ENCODE data around the gene UBASH3B.

Gene UBASH3B

GRCh38 chr11:122632181-122632824, 23.2 kb upstream of the UBASH3B start:
- Mint-ChIP-seq H3K27me3 (no peaks in the 10 kb centered on the region), H3K27ac (no peak overlapping the region), H3K36me3 (ENCODE audit: insufficient read depth) (no peaks in the 10 kb centered on the region), H3K4me3 (no peak overlapping the region), H3K4me1 (ENCODE audit: low read depth in 2 of 2) (peaks cover 0 to 4% of the 10 kb centered on the region in 2 donors), H3K9me3 (no peaks in the 10 kb centered on the region)
- no peak for ATAC-seq (replicated peaks)
- DNase-seq = no peak

- H3K4me1 Mint-ChIP-seq (ENCODE audit: low read depth in 2 of 2) = peaks cover 5 to 7% of the 10 kb centered on the region in 2 donors
- no peaks in the 10 kb centered on the region for H3K27me3 Mint-ChIP-seq
- H3K36me3 Mint-ChIP-seq (ENCODE audit: insufficient read depth) = no peaks in the 10 kb centered on the region
- H3K27ac Mint-ChIP-seq = no peak overlapping the region
- ATAC-seq (replicated peaks) (peak; percentile 58), DNase-seq (peak in 2 of 3 experiments; percentile 10 to 16)
- no peaks in the 10 kb centered on the region for H3K9me3 Mint-ChIP-seq
- H3K4me3 Mint-ChIP-seq = no peak overlapping the region
These were observed 22.2 kb upstream of the UBASH3B start for GRCh38 chr11:122633219-122633829.

- H3K9me3 Mint-ChIP-seq = no peaks in the 10 kb centered on the region
- H3K27ac Mint-ChIP-seq = no peak overlapping the region
- no peak overlapping the region for H3K4me3 Mint-ChIP-seq
- no peaks in the 10 kb centered on the region for H3K27me3 Mint-ChIP-seq
- no peak for ATAC-seq (replicated peaks)
- no peaks in the 10 kb centered on the region for H3K36me3 Mint-ChIP-seq (ENCODE audit: insufficient read depth)
- no peak for DNase-seq
- H3K4me1 Mint-ChIP-seq (ENCODE audit: low read depth in 2 of 2) = peaks cover 3 to 5% of the 10 kb centered on the region in 2 donors
These were observed 21.0 kb upstream of the UBASH3B start for GRCh38 chr11:122634501-122634900.

DNA sequence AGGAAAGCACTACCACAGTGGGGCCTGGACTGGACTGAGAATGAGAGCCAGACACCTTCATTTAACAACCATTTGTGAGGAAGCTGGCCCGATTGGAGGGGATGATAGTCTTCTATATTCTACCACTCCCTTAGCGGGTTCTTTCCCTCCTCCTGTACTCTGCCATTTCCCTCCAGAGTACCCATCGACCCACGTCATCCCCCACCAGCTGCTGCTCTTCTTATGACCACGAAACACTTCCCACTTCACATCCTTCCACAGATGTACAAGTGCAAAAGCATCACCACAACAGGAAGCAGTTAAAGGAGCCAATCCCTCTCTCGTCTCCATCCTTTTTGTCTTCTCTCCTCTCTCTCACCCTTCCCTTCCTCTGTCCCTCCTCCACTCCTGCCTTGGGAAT, 18.0 kb upstream of the UBASH3B start:
- DNase-seq = no peak
- Mint-ChIP-seq H3K27ac (peak overlapping the region in 1 of 2 donors; percentile 36), H3K4me3 (no peak overlapping the region), H3K9me3 (no peaks in the 10 kb centered on the region), H3K4me1 (ENCODE audit: low read depth in 2 of 2) (peaks cover 3 to 5% of the 10 kb centered on the region in 2 donors), H3K36me3 (ENCODE audit: insufficient read depth) (no peaks in the 10 kb centered on the region), H3K27me3 (peaks cover 0 to 4% of the 10 kb centered on the region in 2 donors)
- peak; percentile 65 for ATAC-seq (replicated peaks)

DNA sequence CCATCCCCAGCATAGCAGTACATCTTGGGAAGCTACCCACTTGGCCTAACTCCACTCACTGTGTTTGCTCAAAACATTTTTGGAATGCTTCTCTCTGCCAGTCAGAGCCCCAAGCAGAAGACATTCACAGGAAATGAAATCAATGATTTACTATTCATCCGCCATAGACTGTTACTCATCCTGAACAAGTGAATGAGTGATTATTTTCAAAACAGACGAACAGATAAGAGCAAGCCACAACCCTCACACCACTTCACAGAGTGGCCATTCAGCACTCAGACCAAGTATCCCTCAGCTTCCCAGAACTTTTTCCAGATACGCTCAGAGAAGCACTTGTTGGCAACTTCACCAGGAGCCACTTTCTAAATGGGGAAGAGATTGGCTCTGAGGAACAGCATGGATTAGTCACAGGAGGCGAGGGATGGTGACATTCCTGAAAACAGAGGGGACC, 13.0 kb upstream of the UBASH3B start:
- H3K27ac Mint-ChIP-seq = no peak overlapping the region
- H3K9me3 Mint-ChIP-seq = no peaks in the 10 kb centered on the region
- peaks cover 0 to 7% of the 10 kb centered on the region in 2 donors for H3K27me3 Mint-ChIP-seq
- no peak overlapping the region for H3K4me3 Mint-ChIP-seq
- DNase-seq (no peak), ATAC-seq (replicated peaks) (no peak)
- no peaks in the 10 kb centered on the region for H3K36me3 Mint-ChIP-seq (ENCODE audit: insufficient read depth)
- H3K4me1 Mint-ChIP-seq (ENCODE audit: low read depth in 2 of 2) = peaks cover 3 to 4% of the 10 kb centered on the region in 2 donors

GRCh38 chr11:122642971-122643370, 12.6 kb upstream of the UBASH3B start:
- no peaks in the 10 kb centered on the region for H3K9me3 Mint-ChIP-seq
- H3K27ac Mint-ChIP-seq = no peak overlapping the region
- ATAC-seq (replicated peaks) (no peak), DNase-seq (no peak)
- H3K36me3 Mint-ChIP-seq (ENCODE audit: insufficient read depth) = no peaks in the 10 kb centered on the region
- peaks cover 0 to 7% of the 10 kb centered on the region in 2 donors for H3K27me3 Mint-ChIP-seq
- no peak overlapping the region for H3K4me3 Mint-ChIP-seq
- no peaks in the 10 kb centered on the region for H3K4me1 Mint-ChIP-seq (ENCODE audit: low read depth in 2 of 2)

- no peak overlapping the region for H3K4me3 Mint-ChIP-seq
These were observed 9.7 kb upstream of the UBASH3B start for GRCh38 chr11:122645847-122646246.

DNA sequence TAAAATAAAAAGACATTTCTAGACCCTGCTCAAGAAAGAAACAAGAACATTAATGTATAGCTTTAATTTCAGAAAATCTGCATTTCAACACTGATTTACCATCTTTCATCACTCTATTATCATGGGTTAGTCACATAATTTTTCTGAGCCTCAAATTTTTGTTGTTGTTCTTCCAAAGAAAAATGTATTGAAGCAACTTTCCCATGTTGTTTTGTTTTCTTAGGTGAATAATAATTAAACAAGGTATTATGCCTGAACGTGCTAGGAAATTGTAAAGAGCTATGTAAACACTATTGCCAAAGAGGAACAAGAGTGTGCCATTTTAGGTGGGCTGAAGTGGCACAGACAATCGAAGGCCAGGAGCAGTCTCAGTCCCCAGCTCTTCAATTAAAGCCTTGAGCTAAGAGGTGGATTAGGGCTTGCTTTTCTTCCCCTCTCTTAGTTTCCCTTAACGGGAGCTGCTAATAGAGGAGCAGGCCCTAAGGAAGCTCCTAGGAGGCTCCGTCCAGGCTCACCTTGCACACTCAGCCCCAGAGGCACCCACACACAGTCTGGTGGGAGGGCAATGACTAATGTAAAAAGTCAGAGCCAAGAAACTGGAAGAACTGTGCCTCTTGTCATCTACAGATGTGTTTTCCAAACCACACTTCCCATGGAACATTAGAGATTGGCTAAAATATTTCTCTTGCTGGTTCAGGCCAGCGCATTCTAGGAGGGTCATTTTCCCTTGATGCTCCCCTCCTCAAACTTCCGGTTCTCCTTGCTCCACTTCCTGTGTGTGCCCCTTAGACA, 8.8 kb upstream of the UBASH3B start:
- ATAC-seq (replicated peaks) (no peak), DNase-seq (no peak)
- Mint-ChIP-seq H3K27me3 (peaks cover 6 to 15% of the 10 kb centered on the region in 2 donors), H3K9me3 (no peaks in the 10 kb centered on the region), H3K4me3 (no peak overlapping the region), H3K27ac (no peak overlapping the region), H3K4me1 (ENCODE audit: low read depth in 2 of 2) (peaks cover 2 to 3% of the 10 kb centered on the region in 2 donors), H3K36me3 (ENCODE audit: insufficient read depth) (no peaks in the 10 kb centered on the region)

More at GRCh38 chr11:122645847-122646246, 9.7 kb upstream of the UBASH3B start:
- no peak overlapping the region for H3K27ac Mint-ChIP-seq
- no peaks in the 10 kb centered on the region for H3K36me3 Mint-ChIP-seq (ENCODE audit: insufficient read depth)
- peaks cover 2 to 11% of the 10 kb centered on the region in 2 donors for H3K27me3 Mint-ChIP-seq
- no peaks in the 10 kb centered on the region for H3K9me3 Mint-ChIP-seq
- H3K4me1 Mint-ChIP-seq (ENCODE audit: low read depth in 2 of 2) = peaks cover 2 to 3% of the 10 kb centered on the region in 2 donors
- no peak for DNase-seq
- ATAC-seq (replicated peaks) = no peak

- no peak overlapping the region for H3K4me3 Mint-ChIP-seq
- H3K36me3 Mint-ChIP-seq (ENCODE audit: insufficient read depth) = no peaks in the 10 kb centered on the region
- DNase-seq (no peak), ATAC-seq (replicated peaks) (no peak)
- H3K27me3 Mint-ChIP-seq = peaks cover 6 to 10% of the 10 kb centered on the region in 2 donors
- peaks cover 2 to 3% of the 10 kb centered on the region in 2 donors for H3K4me1 Mint-ChIP-seq (ENCODE audit: low read depth in 2 of 2)
- no peaks in the 10 kb centered on the region for H3K9me3 Mint-ChIP-seq
- H3K27ac Mint-ChIP-seq = peak overlapping the region; percentile 47
These were observed 7.7 kb upstream of the UBASH3B start for GRCh38 chr11:122647736-122648275.

- Mint-ChIP-seq H3K27ac (no peak overlapping the region), H3K9me3 (no peaks in the 10 kb centered on the region), H3K4me3 (no peak overlapping the region), H3K4me1 (ENCODE audit: low read depth in 2 of 2) (peaks cover 2 to 3% of the 10 kb centered on the region in 2 donors), H3K27me3 (peaks cover 6 to 20% of the 10 kb centered on the region in 2 donors), H3K36me3 (ENCODE audit: insufficient read depth) (no peaks in the 10 kb centered on the region)
- no peak for DNase-seq
- ATAC-seq (replicated peaks) = no peak
These were observed 6.4 kb upstream of the UBASH3B start for GRCh38 chr11:122649116-122649515.

DNA sequence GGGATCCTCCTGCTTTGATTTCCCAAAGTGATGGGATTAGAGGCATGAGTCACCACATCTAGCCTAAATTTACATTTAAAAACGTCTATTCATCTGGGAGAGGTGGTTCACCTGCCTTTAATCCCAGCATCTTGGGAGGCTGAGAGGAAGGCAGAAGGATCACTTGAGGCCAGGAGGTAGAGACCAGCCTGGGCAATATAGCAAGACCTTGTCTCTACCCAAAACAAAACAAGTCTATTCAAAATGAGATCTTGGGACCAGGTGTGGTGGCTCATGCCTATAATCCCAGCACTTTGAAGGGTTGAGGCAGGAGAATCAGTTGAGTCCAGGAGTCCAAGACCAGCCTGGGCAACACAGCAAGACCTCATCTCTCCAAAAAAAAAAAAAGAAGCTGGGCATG, 4.9 kb upstream of the UBASH3B start:
- Mint-ChIP-seq H3K27me3 (peaks cover 6 to 20% of the 10 kb centered on the region in 2 donors), H3K36me3 (ENCODE audit: insufficient read depth) (no peaks in the 10 kb centered on the region), H3K9me3 (no peaks in the 10 kb centered on the region), H3K27ac (peak overlapping the region in 1 of 2 donors; percentile 64), H3K4me3 (no peak overlapping the region), H3K4me1 (ENCODE audit: low read depth in 2 of 2) (peaks cover 10 to 11% of the 10 kb centered on the region in 2 donors)
- no peak for ATAC-seq (replicated peaks)
- no peak for DNase-seq

- ATAC-seq (replicated peaks) (no peak), DNase-seq (no peak)
- peaks cover 3% of the 10 kb centered on the region for H3K36me3 Mint-ChIP-seq (ENCODE audit: insufficient read depth)
- H3K4me3 Mint-ChIP-seq = no peak overlapping the region
- peaks cover 6 to 20% of the 10 kb centered on the region in 2 donors for H3K27me3 Mint-ChIP-seq
- H3K4me1 Mint-ChIP-seq (ENCODE audit: low read depth in 2 of 2) = peaks cover 14 to 15% of the 10 kb centered on the region in 2 donors
- H3K9me3 Mint-ChIP-seq = no peaks in the 10 kb centered on the region
- no peak overlapping the region for H3K27ac Mint-ChIP-seq
These were observed 3.0 kb upstream of the UBASH3B start for GRCh38 chr11:122652495-122652894.

- Mint-ChIP-seq H3K27me3 (peaks cover 6 to 20% of the 10 kb centered on the region in 2 donors), H3K4me1 (ENCODE audit: low read depth in 2 of 2) (peaks cover 18 to 23% of the 10 kb centered on the region in 2 donors), H3K9me3 (no peaks in the 10 kb centered on the region), H3K27ac (no peak overlapping the region), H3K36me3 (ENCODE audit: insufficient read depth) (peaks cover 3% of the 10 kb centered on the region), H3K4me3 (peak overlapping the region in 1 of 2 donors; percentile 93)
- DNase-seq (no peak), ATAC-seq (replicated peaks) (no peak)
These were observed 1.5 kb upstream of the UBASH3B start for GRCh38 chr11:122653916-122654585.
